ENCODE measurements around the gene SHANK1.

Gene SHANK1

DNA sequence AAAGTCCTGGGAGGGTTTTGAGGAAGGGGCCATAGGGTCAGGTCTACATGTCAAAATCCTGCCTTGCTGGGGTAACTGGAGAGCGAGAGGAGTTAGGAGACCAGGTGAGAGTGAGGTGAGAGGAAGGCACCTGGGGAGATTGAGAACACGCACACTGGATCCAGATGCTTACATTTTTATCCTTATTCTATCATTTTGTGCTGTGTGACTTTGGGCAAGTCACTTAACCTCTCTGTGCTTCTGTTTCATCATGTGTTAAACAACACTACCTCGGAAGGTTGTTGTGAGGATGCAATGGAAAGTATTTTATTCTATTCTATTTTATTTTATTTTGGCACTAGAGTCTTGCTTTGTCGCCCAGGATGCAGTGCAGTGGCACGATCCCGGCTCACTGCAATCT lies 66.9 kb downstream of the SHANK1 start:
- TF ChIP-seq EP300 (IDR thresholded peaks at IDR 0.05; ENCODE audit: borderline replicate concordance) (no peak), EGR1 (IDR thresholded peaks at IDR 0.05) (no peak), CEBPB (IDR thresholded peaks at IDR 0.05) (no peak), NFIC (IDR thresholded peaks at IDR 0.05) (no peak), TEAD4 (IDR thresholded peaks at IDR 0.05) (no peak), TAF1 (IDR thresholded peaks at IDR 0.05; ENCODE audit: low read depth) (no peak), ZBTB7A (IDR thresholded peaks at IDR 0.05; ENCODE audit: low read depth) (no peak)
- TF ChIP-seq, protein P1, sequence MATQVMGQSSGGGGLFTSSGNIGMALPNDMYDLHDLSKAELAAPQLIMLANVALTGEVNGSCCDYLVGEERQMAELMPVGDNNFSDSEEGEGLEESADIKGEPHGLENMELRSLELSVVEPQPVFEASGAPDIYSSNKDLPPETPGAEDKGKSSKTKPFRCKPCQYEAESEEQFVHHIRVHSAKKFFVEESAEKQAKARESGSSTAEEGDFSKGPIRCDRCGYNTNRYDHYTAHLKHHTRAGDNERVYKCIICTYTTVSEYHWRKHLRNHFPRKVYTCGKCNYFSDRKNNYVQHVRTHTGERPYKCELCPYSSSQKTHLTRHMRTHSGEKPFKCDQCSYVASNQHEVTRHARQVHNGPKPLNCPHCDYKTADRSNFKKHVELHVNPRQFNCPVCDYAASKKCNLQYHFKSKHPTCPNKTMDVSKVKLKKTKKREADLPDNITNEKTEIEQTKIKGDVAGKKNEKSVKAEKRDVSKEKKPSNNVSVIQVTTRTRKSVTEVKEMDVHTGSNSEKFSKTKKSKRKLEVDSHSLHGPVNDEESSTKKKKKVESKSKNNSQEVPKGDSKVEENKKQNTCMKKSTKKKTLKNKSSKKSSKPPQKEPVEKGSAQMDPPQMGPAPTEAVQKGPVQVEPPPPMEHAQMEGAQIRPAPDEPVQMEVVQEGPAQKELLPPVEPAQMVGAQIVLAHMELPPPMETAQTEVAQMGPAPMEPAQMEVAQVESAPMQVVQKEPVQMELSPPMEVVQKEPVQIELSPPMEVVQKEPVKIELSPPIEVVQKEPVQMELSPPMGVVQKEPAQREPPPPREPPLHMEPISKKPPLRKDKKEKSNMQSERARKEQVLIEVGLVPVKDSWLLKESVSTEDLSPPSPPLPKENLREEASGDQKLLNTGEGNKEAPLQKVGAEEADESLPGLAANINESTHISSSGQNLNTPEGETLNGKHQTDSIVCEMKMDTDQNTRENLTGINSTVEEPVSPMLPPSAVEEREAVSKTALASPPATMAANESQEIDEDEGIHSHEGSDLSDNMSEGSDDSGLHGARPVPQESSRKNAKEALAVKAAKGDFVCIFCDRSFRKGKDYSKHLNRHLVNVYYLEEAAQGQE (IDR thresholded peaks at IDR 0.05; ENCODE audit: low read depth): no peak
- TF ChIP-seq, protein P2, sequence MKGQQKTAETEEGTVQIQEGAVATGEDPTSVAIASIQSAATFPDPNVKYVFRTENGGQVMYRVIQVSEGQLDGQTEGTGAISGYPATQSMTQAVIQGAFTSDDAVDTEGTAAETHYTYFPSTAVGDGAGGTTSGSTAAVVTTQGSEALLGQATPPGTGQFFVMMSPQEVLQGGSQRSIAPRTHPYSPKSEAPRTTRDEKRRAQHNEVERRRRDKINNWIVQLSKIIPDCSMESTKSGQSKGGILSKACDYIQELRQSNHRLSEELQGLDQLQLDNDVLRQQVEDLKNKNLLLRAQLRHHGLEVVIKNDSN (IDR thresholded peaks at IDR 0.05): no peak

DNA sequence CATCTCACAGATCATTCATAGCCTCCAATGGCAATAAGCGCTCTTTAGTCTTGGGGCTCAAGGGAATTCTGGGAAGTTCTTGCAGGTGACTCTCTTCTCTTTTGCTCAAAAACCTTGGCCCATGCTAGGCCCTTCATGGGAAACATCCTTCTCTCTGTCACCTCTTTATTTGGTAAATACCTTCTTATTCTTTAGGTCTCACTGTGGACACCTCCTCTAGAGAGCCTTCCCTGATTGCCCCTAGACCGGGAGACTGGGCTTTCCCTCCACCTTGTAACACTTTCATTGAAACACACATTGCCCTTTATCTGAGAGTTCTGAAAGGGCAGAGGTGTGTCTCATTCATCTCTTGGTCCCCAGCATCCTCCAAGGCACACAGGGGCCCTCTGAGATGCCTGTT lies 68.4 kb downstream of the SHANK1 start:
- no peak for TF ChIP-seq CREB1 (IDR thresholded peaks at IDR 0.05; ENCODE audit: low read depth)
- no peak for TF ChIP-seq NFIC (IDR thresholded peaks at IDR 0.05)
- no peak for TF ChIP-seq FOXM1 (IDR thresholded peaks at IDR 0.05; ENCODE audit: borderline replicate concordance, low read depth)
- TF ChIP-seq TAF1 (IDR thresholded peaks at IDR 0.05; ENCODE audit: low read depth): no peak
- no peak for TF ChIP-seq RAD21 (IDR thresholded peaks at IDR 0.05; ENCODE audit: low read depth)
- TF ChIP-seq EGR1 (IDR thresholded peaks at IDR 0.05): no peak
- TF ChIP-seq, protein P1 (IDR thresholded peaks at IDR 0.05; ENCODE audit: low read depth): no peak
- TF ChIP-seq, protein P3, sequence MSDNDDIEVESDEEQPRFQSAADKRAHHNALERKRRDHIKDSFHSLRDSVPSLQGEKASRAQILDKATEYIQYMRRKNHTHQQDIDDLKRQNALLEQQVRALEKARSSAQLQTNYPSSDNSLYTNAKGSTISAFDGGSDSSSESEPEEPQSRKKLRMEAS (IDR thresholded peaks at IDR 0.05): no peak
- no peak for TF ChIP-seq TEAD4 (IDR thresholded peaks at IDR 0.05)
- TF ChIP-seq EP300 (IDR thresholded peaks at IDR 0.05; ENCODE audit: borderline replicate concordance): no peak
- TF ChIP-seq YY1 (IDR thresholded peaks at IDR 0.05; ENCODE audit: low read depth): no peak
- TF ChIP-seq TCF12 (IDR thresholded peaks at IDR 0.05; ENCODE audit: low read depth): no peak
- TF ChIP-seq, protein P2 (IDR thresholded peaks at IDR 0.05): no peak
- no peak for TF ChIP-seq CEBPB (IDR thresholded peaks at IDR 0.05)
- TF ChIP-seq ZBTB7A (IDR thresholded peaks at IDR 0.05; ENCODE audit: low read depth): no peak

DNA sequence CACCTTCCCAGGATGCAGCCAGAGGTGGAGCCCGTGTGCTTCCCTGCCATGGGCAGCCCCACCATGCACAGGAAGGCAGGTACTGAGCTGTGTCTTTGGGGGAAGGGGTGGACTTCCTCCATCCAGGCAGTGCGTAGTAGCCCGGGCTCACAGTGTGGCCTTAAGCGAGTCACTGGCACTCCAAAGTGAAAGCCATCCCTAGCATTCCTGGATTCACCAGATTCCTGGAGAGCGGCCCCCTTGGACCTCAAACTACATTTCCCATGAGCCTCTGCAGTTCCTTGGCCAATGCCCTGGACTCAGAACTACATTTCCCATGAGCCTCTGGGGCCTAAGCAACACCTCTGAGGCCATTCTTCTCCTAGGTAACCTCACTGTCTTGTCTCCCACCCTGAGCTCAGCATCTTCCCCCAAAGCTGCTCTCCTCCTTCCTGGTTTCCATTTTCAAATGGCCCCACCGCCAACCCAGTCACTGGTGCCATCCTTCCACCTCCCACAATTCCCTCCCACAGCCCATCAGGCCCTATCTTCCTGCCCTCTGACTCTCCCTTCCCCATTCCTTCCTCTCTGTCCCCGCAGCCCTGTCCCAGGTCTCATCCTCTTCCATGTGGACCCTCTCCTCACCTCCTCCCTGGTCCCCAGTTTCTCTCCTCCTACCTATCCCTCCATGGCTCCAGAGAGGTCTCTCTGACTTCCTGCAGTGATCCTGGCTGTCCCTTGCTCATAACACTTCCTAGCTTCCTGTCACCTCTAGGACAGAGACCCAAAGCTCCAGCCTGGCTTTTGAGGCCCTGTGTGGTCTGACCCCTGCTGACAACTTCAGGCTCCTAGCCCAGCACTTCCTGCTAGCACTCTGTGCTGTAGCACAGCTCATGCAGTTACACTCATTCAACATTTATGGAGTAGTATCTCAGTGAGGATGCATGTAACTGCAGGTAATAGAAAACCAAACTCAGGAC lies 69.9 kb downstream of the SHANK1 start, which contains the start of gene C19orf81:
Gene C19orf81 (plus strand): TSS at position 13 of the 959 bp plus-strand sequence. CDS start 0 bp downstream, at position 13.
- TF ChIP-seq TEAD4 (IDR thresholded peaks at IDR 0.05): no peak
- TF ChIP-seq, protein P1 (IDR thresholded peaks at IDR 0.05; ENCODE audit: low read depth): no peak
- TF ChIP-seq EP300 (IDR thresholded peaks at IDR 0.05; ENCODE audit: borderline replicate concordance): no peak

DNA sequence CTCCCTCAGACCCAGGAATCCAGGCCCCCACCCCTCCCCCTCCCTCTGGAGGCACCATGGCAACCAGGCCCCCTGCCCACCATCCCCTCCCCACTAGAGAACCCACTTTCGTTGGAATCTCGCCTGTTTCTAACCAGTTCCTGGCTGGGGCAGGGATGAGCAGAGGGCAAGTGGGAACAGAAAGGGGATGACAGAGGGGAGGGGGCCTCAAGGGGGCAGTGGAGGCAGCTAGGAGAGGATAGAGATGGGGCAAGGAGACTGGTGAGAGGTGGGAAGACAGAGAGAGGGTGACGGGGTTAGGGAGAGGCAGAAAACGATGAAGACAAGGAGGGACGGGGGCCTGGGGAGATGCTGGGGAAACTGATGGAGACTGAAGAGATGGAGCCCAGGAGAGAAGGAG lies 70.9 kb downstream of the SHANK1 start:
- TF ChIP-seq ZBTB7A (IDR thresholded peaks at IDR 0.05; ENCODE audit: low read depth): no peak
- no peak for TF ChIP-seq FOXM1 (IDR thresholded peaks at IDR 0.05; ENCODE audit: borderline replicate concordance, low read depth)
- TF ChIP-seq, protein P2 (IDR thresholded peaks at IDR 0.05): no peak
- TF ChIP-seq, protein P1 (IDR thresholded peaks at IDR 0.05; ENCODE audit: low read depth): no peak
- TF ChIP-seq TAF1 (IDR thresholded peaks at IDR 0.05; ENCODE audit: low read depth): no peak

Data from Ishikawa (cell line).